Thoracic aorta (tissue), 2 donors: ENCODE results near the gene APELA. TPM values are rescaled to one million over a fixed set of nuclear protein-coding genes. Genes with fewer than 3 reads are reported as not detected.

Experiments
- ATAC-seq: fragments of 150-250 bp; one replicate; pipeline ENCODE4 v1.8.0; 2017; ENCODE audit warnings: low read depth; ENCODE audit not compliant: insufficient number of reproducible peaks, low FRiP score
- DNase-seq: peaks from one replicate; pipeline ENCODE4 v3.0.0-alpha.2; 2020; ENCODE audit warnings: low spot score
- H3K27ac ChIP-seq, 2 donors: fragments of 200-600 bp; sonication (generic); 1 replicate in 1 of 2; 2 replicates in 1 of 2; pipeline ENCODE4 v1.5.1; 2016; ENCODE audit warnings: mild to moderate bottlenecking in 2 of 2, moderate library complexity in 2 of 2
- H3K27me3 ChIP-seq: fragments of 200-600 bp; sonication (generic); replicated peaks from 2 replicates; pipeline ENCODE4 v1.6.0; 2016; ENCODE audit warnings: mild to moderate bottlenecking; ENCODE audit not compliant: insufficient read depth
- H3K36me3 ChIP-seq: fragments of 200-600 bp; sonication (generic); one replicate; pipeline ENCODE4 v1.5.1; 2016
- H3K4me1 ChIP-seq, 2 donors: fragments of 200-600 bp; sonication (generic); 1 replicate in 1 of 2; 2 replicates in 1 of 2; pipeline versions ENCODE4 v1.5.1 to v1.6.0; 2016; ENCODE audit warnings: low read depth in 2 of 2, mild to moderate bottlenecking in 1 of 2; ENCODE audit not compliant: control insufficient read depth in 1 of 2
- H3K4me3 ChIP-seq: fragments of 200-600 bp; sonication (generic); 2 replicates; pipeline ENCODE4 v1.5.1; 2016; ENCODE audit warnings: mild to moderate bottlenecking
- H3K9me3 ChIP-seq: fragments of 200-600 bp; sonication (generic); 2 replicates; pipeline ENCODE4 v1.5.1; 2016
- CTCF ChIP-seq: fragments of 200-600 bp; sonication (generic); IDR thresholded peaks from one replicate; pipeline ENCODE4 v1.5.1; 2019; ENCODE audit warnings: antibody characterized with exemption
- total RNA-seq, 2 donors: library from RNA; depleted of rRNA; stranded (reverse); fragments of >200 nt; gene quantifications; one replicate each; pipeline versions ENCODE4 v1.1.0 to v1.2.3, GENCODE V29; 2016

APELA gene
- total RNA-seq, 2 donors from 2014 or later: not detected

- ATAC-seq (no peak), DNase-seq (no peak)
- Histone ChIP-seq H3K9me3 (no peaks in the 10 kb centered on the region), H3K27ac (no peak overlapping the region), H3K4me3 (no peak overlapping the region), H3K36me3 (no peaks in the 10 kb centered on the region), H3K4me1 (no peaks in the 10 kb centered on the region), H3K27me3 (no peaks in the 10 kb centered on the region)
- no peak for TF ChIP-seq CTCF
These were observed 3.7 kb downstream of the APELA start for GRCh38 chr4:164880489-164881262.

DNA sequence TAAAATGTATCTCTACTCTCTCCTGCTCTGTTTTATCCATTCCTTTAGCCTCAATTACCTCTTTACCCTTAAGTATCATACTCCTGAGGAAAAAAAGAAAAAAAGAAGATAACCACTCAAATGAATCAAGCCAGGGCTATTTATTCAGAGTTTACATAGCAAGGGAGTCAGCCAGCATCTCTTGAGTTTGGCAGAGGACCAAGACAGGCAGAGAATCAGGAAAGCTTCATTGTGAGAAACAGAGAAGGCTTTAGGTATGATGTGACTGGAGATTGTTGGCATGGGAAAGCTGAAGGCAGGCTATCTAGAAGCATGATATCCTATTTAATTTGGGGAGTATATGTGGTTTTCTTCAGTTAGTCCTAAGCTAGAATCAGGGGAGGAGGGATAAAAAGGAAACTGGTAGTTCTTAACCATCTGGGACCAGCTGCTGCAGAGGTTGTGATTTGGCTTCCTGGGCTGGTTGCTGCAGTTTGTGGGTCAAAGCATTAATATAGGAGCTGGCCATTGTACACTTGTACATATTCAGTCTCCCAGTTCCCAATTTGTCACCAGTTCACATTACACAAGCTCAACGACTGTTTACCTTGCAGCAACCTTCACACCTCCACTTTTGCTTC lies 11.2 kb downstream of the APELA start:
- H3K4me1 ChIP-seq: no peaks in the 10 kb centered on the region
- ATAC-seq (no peak), DNase-seq (no peak)
- H3K36me3 ChIP-seq: no peaks in the 10 kb centered on the region
- TF ChIP-seq CTCF: no peak
- no peaks in the 10 kb centered on the region for H3K27me3 ChIP-seq
- no peak overlapping the region for H3K4me3 ChIP-seq
- no peak overlapping the region for H3K27ac ChIP-seq
- no peaks in the 10 kb centered on the region for H3K9me3 ChIP-seq

DNA sequence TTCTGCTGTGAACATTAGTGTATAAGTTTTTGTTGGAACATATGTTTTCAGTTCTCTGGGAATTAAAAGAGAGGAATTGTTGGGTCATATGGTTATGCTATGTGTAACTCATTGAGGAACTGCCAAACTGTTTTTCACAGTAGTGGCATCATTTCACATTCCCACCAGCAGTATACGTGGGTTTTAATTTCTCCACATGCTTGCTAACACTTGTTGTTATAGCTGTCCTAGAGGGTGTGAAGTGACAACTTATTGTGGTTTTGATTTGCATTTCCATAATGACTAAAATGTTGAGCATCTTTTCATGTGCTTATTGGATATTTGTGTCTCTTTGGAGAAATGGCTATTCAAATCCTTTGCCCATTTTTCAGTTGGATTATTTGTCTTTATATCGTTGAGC lies 13.7 kb downstream of the APELA start:
- H3K4me3 ChIP-seq: no peak overlapping the region

DNA sequence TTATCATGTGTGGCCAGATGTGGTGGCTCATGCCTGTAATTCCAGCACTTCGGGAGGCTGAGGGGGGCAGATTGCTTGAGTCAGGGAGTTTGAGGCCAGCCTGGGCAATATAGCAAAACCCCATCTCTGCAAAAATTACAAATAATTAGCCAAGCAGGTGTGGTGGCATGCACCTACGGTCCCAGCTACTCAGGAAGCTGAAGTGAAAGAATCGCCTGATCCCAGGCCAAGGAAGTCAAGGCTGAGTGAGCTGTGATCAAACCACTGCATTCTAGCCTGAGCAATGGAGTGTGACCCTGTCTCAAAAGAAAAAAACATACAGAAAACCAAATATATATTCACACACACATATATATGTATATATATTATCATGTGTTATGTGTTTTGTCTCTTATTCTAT lies 15.0 kb downstream of the APELA start:
- TF ChIP-seq CTCF: no peak
- Histone ChIP-seq H3K27ac (no peak overlapping the region), H3K27me3 (no peaks in the 10 kb centered on the region), H3K36me3 (no peaks in the 10 kb centered on the region), H3K4me1 (no peaks in the 10 kb centered on the region), H3K4me3 (no peak overlapping the region), H3K9me3 (no peaks in the 10 kb centered on the region)
- ATAC-seq: no peak
- no peak for DNase-seq

More for the DNA sequence above, 13.7 kb downstream of the APELA start:
- no peaks in the 10 kb centered on the region for H3K36me3 ChIP-seq
- no peaks in the 10 kb centered on the region for H3K27me3 ChIP-seq
- no peak for ATAC-seq
- no peaks in the 10 kb centered on the region for H3K4me1 ChIP-seq
- H3K9me3 ChIP-seq: no peaks in the 10 kb centered on the region
- no peak for DNase-seq
- H3K27ac ChIP-seq: no peak overlapping the region
- no peak for TF ChIP-seq CTCF

DNA sequence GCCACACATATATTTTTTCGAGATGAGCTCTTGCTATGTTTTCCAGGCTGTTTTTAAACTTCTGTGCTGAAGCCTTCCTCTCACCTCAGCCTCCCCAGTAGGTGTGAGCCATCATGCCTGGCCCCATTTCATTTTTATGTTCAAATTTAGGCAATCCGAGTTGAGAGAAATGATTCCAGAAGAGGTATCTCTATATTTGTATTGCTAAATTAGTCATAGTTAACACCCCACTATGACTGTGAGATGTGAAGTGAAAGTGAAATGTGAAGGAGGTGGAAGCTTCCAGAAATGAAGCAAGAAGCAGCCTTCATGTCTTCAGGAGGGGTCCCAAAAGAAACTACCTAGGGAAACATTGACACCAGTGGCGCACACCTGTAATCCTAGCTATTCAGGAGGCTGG lies 17.7 kb downstream of the APELA start:
- DNase-seq (no peak), ATAC-seq (no peak)
- H3K27ac ChIP-seq: no peak overlapping the region
- no peaks in the 10 kb centered on the region for H3K27me3 ChIP-seq
- no peak for TF ChIP-seq CTCF
- H3K36me3 ChIP-seq: no peaks in the 10 kb centered on the region
- no peaks in the 10 kb centered on the region for H3K9me3 ChIP-seq
- no peak overlapping the region for H3K4me3 ChIP-seq
- H3K4me1 ChIP-seq: no peaks in the 10 kb centered on the region
